ENCODE results near the gene MRPL43. TPM values are rescaled to one million over a fixed set of nuclear protein-coding genes. Genes with fewer than 3 reads are reported as not detected.

Gene MRPL43
- total RNA-seq, 2 donors from 2014 or later = 30.8 to 39.0 TPM

DNA sequence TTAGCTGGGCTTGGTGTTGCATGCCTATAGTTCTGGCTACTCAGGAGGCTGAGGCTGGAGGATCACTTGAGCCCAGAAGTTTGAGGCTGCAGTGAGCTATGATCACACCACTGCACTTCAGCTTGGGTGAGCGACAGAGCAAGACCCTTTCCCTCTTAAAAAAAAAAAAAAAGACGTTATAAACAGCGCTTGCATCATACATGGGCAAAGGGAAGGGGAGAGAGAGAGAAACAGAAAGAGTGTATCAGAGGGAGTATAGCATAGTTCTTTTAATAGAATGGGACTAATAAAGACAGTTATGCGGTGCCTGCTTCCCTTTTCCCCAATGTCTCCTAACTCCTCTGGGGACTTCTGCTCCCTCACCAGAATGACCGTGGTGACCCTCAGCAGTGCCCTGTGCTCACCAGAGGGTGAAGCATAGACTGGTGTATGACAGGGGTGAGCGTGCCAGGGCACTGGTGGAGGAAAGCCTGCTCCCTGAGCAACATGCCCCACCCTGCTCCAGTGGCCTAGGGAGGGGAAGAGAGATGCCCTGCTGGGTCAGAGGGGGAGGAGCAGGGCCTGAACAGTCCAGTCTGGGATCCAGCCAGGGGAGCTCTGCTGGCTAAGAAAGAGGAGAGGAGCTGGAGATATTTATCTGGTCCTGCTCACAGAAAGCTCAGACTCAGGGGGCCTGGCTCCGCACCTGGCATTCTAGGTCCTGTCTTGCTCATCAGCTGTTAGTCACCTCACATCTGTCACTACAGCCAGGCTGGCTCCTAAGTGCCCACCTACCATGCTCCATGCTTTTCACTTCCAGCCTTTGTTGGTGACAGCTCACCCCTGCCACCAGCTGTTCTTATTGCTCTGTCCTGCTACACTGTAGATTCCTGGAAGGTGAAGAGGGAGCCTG is 41.4 kb upstream of the MRPL43 start:
- Mint-ChIP-seq H3K4me3 (no peak overlapping the region), H3K36me3 (ENCODE audit: low read depth) (peaks cover 3% of the 10 kb centered on the region), H3K4me1 (peaks cover 23% of the 10 kb centered on the region), H3K27ac (no peak overlapping the region), H3K27me3 (peaks cover 12% of the 10 kb centered on the region)
- ATAC-seq (no peak), DNase-seq (no peak)
- no peaks in the 10 kb centered on the region for H3K9me3 ChIP-seq (ENCODE audit: control insufficient read depth, low read length, poor library complexity, severe bottlenecking)

DNA sequence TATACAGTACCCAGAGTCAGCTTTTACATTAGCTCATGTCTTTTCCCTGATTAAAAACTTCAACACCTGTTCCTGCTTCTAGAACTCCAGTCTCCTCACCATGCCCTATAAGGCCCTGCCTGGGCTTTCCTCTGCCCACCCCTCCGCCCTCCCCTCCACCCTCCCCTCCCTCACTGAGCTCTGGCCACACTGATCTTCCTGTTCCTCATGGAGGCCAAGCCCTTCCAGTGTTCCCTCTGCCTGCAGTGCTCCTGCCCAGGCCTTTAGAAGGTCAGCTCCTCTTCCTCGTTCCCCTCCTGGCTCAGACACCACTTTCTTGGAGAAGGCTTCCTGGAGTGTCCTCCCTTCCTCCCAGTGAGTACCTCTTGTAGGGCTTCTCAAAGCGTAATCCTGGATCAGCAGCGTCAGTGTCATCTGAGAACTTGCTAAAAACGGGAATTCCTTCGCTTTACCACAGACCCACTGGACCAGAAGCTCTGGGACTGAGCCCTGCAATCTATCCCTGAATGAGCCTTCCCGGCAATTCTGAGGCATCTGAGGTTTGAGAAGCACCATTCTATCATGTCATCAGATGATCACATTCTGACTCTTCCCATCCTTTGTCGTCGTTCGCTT is 39.9 kb upstream of the MRPL43 start:
- no peaks in the 10 kb centered on the region for H3K9me3 ChIP-seq (ENCODE audit: control insufficient read depth, low read length, poor library complexity, severe bottlenecking)
- Mint-ChIP-seq H3K27ac (no peak overlapping the region), H3K27me3 (peaks cover 12% of the 10 kb centered on the region), H3K4me3 (no peak overlapping the region), H3K36me3 (ENCODE audit: low read depth) (no peaks in the 10 kb centered on the region), H3K4me1 (peaks cover 10% of the 10 kb centered on the region)
- no peak for DNase-seq
- no peak for ATAC-seq

DNA sequence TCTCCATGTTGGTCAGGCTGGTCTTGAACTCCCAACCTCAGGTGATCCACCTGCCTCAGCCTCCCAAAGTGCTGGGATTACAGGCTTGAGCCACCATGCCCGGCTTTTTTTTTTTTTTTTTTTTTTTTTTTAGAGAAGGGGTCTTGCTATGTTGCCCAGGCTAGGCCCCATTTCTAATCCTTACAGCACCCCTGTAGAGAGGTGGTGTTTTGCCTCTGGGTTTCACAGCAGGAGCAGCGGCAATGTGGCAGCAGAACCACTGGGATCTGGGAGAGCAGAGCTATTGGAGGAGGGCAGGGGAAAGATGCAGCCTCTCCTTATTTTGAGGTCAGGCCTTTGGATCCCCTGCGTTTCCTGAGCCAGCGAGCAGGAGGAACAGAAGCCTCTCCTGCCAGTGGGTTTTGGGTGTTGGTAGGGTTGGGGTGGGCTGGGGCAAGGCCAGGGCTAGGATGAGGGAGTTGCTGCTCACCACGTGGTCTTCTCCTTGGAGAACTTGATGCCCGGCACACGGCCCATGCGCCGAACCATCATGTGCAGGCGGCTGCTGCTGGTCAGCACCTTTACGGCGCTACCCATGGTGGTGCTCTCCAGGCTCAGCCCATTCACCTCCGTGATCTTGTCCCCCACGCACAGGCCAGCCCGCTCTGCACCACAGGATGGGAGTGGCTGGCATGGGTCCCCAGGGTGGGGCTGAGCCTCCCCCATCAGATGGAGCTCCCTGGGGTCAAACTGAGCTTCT is 35.8 kb upstream of the MRPL43 start:
- ATAC-seq (no peak), DNase-seq (no peak)
- no peaks in the 10 kb centered on the region for H3K9me3 ChIP-seq (ENCODE audit: control insufficient read depth, low read length, poor library complexity, severe bottlenecking)
- H3K4me3 Mint-ChIP-seq = no peak overlapping the region
- H3K4me1 Mint-ChIP-seq = peaks cover 2% of the 10 kb centered on the region
- H3K36me3 Mint-ChIP-seq (ENCODE audit: low read depth) = peaks cover 3% of the 10 kb centered on the region
- peaks cover 30% of the 10 kb centered on the region for H3K27me3 Mint-ChIP-seq
- no peak overlapping the region for H3K27ac Mint-ChIP-seq

DNA sequence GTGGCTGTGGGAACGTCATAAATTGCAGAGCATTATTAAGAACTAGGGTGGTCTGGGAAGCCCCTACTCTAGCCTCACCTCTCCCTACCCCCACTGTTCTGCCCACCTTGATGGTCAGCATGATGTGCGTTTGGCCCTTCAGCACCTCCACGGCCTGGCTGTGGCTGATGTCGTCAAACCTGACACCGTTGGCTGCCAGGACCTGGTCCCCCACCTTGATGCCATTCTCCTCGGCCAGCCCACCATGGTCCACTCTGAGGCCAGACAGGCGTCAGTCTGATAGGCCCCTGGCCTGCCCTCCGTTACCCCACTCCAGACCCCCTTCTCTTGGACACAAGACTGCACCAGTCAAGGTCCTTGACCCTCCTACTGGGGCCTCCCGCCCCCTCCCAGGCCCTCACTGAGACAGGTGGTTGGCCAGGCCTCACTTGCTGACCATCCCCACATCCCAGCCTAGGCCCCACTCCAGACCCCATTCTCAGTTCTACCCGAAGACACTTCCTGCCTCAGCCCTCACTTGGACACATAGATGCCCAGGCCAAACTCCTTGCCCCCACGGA is 34.5 kb upstream of the MRPL43 start:
- peaks cover 2% of the 10 kb centered on the region for H3K4me1 Mint-ChIP-seq
- ATAC-seq = no peak
- peaks cover 32% of the 10 kb centered on the region for H3K27me3 Mint-ChIP-seq
- no peak for DNase-seq
- no peak overlapping the region for H3K27ac Mint-ChIP-seq
- no peaks in the 10 kb centered on the region for H3K9me3 ChIP-seq (ENCODE audit: control insufficient read depth, low read length, poor library complexity, severe bottlenecking)
- no peak overlapping the region for H3K4me3 Mint-ChIP-seq
- H3K36me3 Mint-ChIP-seq (ENCODE audit: low read depth) = peaks cover 3% of the 10 kb centered on the region

DNA sequence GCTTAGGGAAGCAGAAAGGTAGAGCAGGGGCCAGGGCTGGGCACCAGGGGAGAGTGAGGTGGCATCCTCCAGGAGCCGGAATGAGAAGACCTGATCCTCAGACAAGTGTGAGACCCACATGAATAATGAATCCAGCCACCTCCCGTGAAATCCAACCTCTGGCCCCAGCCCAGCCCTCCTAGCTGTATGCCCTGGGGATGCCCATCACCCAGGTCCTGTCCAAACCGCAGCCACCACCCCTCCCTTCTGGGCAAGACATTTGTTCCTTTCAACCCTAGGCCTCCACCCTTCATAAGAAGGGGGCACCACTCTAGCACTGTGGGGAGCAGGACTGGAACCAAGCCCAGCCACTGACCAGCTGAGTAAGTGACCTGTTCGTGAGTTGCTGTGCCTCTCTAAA is 33.9 kb upstream of the MRPL43 start:
- Mint-ChIP-seq H3K4me3 (no peak overlapping the region), H3K36me3 (ENCODE audit: low read depth) (peaks cover 6% of the 10 kb centered on the region), H3K27ac (no peak overlapping the region), H3K4me1 (peaks cover 2% of the 10 kb centered on the region), H3K27me3 (peaks cover 37% of the 10 kb centered on the region)
- ATAC-seq (no peak), DNase-seq (no peak)
- H3K9me3 ChIP-seq (ENCODE audit: control insufficient read depth, low read length, poor library complexity, severe bottlenecking) = no peaks in the 10 kb centered on the region

DNA sequence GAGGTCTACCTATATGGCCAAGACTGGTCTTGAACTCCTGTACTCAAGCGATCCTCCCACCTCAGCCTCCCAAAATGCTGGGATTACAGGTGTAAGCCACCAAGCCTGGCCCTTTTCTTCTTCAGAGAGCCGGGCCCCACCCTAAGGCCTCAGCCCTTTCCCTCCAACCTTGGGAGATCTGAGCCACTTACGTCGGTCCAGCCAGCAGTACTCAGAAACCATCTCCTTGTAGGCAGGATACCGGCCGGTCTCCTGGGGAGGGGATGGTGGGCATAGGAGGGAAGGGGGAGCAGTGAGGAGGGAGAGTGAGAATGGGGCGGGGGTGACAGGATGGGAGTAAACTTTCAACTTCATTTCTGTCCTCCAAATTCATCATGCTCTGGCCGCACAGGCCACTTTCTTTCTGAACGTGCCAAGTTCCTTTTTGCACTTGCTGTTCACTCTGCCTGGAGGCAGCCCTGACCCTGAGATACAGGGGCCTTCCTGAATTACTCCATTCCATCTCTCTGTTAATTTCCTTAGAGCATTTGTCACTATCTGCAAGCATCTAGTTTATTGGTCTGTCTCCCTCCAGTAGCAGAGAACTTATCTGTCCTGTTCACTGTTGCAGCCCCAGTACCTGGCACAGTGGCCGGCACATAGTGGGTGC is 33.3 kb upstream of the MRPL43 start:
- ATAC-seq = no peak
- Mint-ChIP-seq H3K27ac (no peak overlapping the region), H3K36me3 (ENCODE audit: low read depth) (peaks cover 8% of the 10 kb centered on the region), H3K27me3 (peaks cover 42% of the 10 kb centered on the region), H3K4me3 (no peak overlapping the region), H3K4me1 (peaks cover 2% of the 10 kb centered on the region)
- DNase-seq = no peak
- no peaks in the 10 kb centered on the region for H3K9me3 ChIP-seq (ENCODE audit: control insufficient read depth, low read length, poor library complexity, severe bottlenecking)

DNA sequence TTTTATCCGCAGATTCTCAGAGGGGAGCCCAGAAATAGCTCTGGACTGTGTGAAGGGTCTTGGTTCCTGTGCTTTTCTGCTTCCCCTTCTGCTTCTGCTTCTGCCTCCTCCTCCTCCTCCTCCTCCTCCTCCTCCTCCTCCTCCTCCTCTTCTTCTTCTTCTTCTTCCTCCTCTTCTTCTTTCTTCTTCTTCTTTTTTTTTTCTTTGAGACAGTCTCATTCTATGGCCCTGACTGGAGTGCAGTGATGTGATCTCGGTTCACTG is 32.1 kb upstream of the MRPL43 start:
- peaks cover 52% of the 10 kb centered on the region for H3K27me3 Mint-ChIP-seq
- ATAC-seq (no peak), DNase-seq (no peak)
- peak overlapping the region; percentile 68 for H3K4me3 Mint-ChIP-seq
- H3K36me3 Mint-ChIP-seq (ENCODE audit: low read depth) = peaks cover 8% of the 10 kb centered on the region
- no peaks in the 10 kb centered on the region for H3K9me3 ChIP-seq (ENCODE audit: control insufficient read depth, low read length, poor library complexity, severe bottlenecking)
- no peak overlapping the region for H3K27ac Mint-ChIP-seq
- H3K4me1 Mint-ChIP-seq = peaks cover 5% of the 10 kb centered on the region

DNA sequence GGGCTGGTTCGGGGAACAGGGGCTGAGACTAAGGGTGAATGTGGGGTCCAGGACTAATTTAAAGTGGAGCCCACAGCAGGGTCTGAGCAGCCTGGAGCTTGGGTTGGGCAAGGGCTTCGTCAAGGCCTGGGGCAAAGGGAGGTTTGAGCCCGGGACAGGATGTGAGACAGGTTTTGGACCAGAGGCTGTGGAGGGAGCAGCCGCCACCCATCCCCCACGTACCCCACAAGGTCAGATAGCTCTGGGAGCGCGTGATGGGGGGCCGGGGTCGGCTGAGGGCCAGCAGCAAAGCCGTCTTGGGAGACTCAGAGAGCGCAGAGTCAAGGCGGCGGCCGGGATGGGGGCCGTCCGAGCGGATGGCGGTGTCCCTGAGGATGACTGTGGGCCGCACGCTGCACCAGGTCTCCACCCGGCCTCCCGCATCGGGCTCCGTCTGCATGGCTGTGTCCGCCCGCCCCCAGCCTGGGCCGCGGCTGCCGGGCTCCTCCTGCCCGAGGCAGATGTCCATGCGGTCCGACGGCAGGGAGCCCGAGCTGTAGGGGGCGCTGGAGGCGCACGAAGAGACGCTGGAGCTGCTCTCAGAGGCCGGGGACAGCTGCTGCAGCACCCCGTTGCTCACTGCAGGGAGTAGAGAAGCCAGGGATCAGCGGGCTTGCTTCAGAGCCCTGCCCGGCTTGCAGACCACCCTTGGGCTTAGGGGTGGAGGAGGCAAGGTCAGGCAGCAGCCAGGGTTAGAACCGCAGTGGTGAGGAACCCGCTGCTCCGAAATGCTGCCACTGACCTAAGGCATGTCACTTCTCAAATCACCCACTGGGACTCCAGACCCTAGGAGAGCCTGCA is 31.5 kb upstream of the MRPL43 start:
- H3K4me3 Mint-ChIP-seq = no peak overlapping the region
- H3K36me3 Mint-ChIP-seq (ENCODE audit: low read depth) = peaks cover 8% of the 10 kb centered on the region
- no peak overlapping the region for H3K27ac Mint-ChIP-seq
- no peaks in the 10 kb centered on the region for H3K9me3 ChIP-seq (ENCODE audit: control insufficient read depth, low read length, poor library complexity, severe bottlenecking)
- H3K4me1 Mint-ChIP-seq = peaks cover 8% of the 10 kb centered on the region
- ATAC-seq (peak; percentile 79), DNase-seq (peak; percentile 47 to 69 (median 51))
- H3K27me3 Mint-ChIP-seq = peaks cover 52% of the 10 kb centered on the region

DNA sequence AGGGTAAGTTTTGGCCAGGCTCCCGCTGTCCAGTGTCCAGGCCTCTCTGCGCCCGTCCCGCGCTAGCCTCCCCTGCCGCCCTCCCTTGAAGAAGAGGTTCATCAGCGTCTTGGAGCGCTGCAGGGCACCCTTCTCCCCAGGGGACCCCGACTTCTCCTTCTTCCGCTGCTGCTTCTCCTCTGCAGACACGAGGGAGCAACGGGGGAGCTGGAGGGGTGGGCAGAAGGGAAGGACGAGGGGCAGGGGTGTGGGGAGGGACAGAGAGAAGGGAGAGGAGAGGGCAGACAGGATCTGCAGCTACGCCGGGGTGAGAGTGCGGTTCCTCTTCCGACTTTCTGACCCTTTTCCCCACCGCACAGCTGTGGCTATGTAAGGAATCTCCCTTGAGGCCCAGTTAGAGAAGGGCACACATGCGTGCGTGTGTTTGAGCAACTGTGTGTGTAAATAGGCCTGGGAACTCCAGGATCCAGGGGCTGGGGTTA is 30.9 kb upstream of the MRPL43 start:
- Mint-ChIP-seq H3K4me3 (no peak overlapping the region), H3K27me3 (peaks cover 56% of the 10 kb centered on the region), H3K36me3 (ENCODE audit: low read depth) (peaks cover 8% of the 10 kb centered on the region), H3K4me1 (peaks cover 12% of the 10 kb centered on the region), H3K27ac (no peak overlapping the region)
- DNase-seq (no peak), ATAC-seq (no peak)
- H3K9me3 ChIP-seq (ENCODE audit: control insufficient read depth, low read length, poor library complexity, severe bottlenecking) = no peaks in the 10 kb centered on the region

DNA sequence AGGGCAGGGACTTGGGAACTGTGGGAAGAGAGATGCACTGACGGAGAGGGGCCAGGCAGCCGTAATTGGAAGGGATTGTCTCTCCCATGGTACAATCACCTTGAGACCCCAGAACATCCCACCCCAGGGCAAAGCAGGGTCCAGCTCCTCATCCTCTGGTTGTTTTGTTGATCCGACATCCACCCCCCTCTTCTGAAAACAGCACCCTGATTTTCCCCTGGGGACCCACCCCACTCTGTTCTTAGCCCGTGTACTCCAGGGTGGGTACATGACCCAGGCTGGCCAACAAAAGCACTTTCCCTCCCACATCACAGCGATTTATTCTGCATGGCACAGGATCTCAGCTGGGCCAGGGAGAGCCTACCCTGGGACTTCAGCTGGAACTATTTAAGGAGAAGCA is 29.5 kb upstream of the MRPL43 start:
- Mint-ChIP-seq H3K36me3 (ENCODE audit: low read depth) (peaks cover 8% of the 10 kb centered on the region), H3K27me3 (peaks cover 58% of the 10 kb centered on the region), H3K27ac (no peak overlapping the region), H3K4me3 (no peak overlapping the region), H3K4me1 (peaks cover 17% of the 10 kb centered on the region)
- no peak for ATAC-seq
- no peaks in the 10 kb centered on the region for H3K9me3 ChIP-seq (ENCODE audit: control insufficient read depth, low read length, poor library complexity, severe bottlenecking)
- no peak for DNase-seq

DNA sequence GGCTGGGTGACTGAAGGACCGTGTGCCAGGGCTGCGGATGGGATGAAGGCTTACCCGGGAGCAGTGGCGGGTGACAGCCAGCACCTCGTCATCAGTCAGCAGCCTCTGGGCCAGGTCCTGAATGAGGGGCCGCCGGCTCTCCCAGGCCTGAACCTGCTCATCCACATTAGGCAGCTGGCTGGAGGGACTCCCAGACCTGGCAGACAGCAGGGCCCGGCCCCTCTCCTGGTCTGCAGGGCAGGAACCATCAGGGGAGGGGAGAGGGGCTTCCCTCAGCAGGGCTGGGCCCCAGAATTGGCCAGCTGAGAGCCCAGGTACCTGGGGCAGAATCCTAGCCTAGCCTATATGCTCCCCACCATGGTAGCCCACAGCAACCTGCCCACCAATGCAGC is 28.3 kb upstream of the MRPL43 start:
- Mint-ChIP-seq H3K27me3 (peaks cover 52% of the 10 kb centered on the region), H3K27ac (no peak overlapping the region), H3K36me3 (ENCODE audit: low read depth) (peaks cover 5% of the 10 kb centered on the region), H3K4me3 (no peak overlapping the region), H3K4me1 (peaks cover 17% of the 10 kb centered on the region)
- DNase-seq = no peak
- no peaks in the 10 kb centered on the region for H3K9me3 ChIP-seq (ENCODE audit: control insufficient read depth, low read length, poor library complexity, severe bottlenecking)
- no peak for ATAC-seq

DNA sequence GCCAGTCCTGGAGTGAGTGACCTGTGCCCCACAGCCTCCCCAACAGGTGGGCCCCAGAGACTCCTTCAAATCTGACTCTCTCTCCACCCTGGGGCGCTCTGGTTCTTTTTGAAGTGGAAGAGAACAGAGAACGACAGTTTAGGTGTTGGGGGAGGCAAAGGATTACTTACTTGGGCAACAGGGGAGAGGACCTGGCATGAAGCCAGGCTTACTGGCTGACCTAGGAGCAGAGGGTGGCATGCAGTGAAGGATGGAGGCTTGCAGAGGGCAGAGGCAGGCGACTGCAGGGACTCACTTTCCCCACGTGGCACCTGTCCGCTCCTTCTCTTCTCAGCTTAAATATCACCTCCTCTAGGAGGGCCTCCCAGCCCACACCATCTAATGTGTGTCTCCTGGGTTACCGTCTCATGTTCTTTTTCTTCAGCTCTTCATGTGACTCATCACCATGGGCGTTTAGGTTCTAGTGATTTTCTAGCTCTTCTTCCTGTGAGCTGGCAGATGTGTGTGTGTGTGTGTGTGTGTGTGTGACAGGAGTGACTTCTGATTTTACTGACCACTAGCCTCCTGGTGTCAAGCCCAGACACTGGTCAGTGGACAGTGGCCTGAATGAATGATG is 27.8 kb upstream of the MRPL43 start:
- DNase-seq (no peak), ATAC-seq (no peak)
- H3K27me3 Mint-ChIP-seq = peaks cover 47% of the 10 kb centered on the region
- H3K4me3 Mint-ChIP-seq = no peak overlapping the region
- H3K9me3 ChIP-seq (ENCODE audit: control insufficient read depth, low read length, poor library complexity, severe bottlenecking) = no peaks in the 10 kb centered on the region
- no peak overlapping the region for H3K27ac Mint-ChIP-seq
- peaks cover 5% of the 10 kb centered on the region for H3K36me3 Mint-ChIP-seq (ENCODE audit: low read depth)
- peaks cover 17% of the 10 kb centered on the region for H3K4me1 Mint-ChIP-seq

All from T-helper 17 cell (primary cell).